ENCODE measurements around the gene DAPK2.
A peak's percentile ranks its signal among the peaks of the same experiment; 100 is the strongest.

The DAPK2 gene

GRCh38 chr15:64023220-64023619 lies 23.1 kb downstream of the DAPK2 start:
- no peak for DNase-seq (ENCODE audit: low read depth)

GRCh38 chr15:64022571-64022970 lies 23.7 kb downstream of the DAPK2 start:
- no peak for DNase-seq (ENCODE audit: low read depth)

- no peak for DNase-seq (ENCODE audit: low read depth)
Measured at GRCh38 chr15:64019764-64020163, 26.5 kb downstream of the DAPK2 start.

- DNase-seq (ENCODE audit: low read depth), result peak; percentile 47
Measured at GRCh38 chr15:64017591-64018163, 28.6 kb downstream of the DAPK2 start.

GRCh38 chr15:64017082-64017588 lies 29.1 kb downstream of the DAPK2 start:
- DNase-seq (ENCODE audit: low read depth), result peak; percentile 58

- no peak for DNase-seq (ENCODE audit: low read depth)
Measured at GRCh38 chr15:64016257-64016656, 30.0 kb downstream of the DAPK2 start.

GRCh38 chr15:64014995-64015394 lies 31.3 kb downstream of the DAPK2 start:
- no peak for DNase-seq (ENCODE audit: low read depth)

GRCh38 chr15:64013179-64014062 lies 32.9 kb downstream of the DAPK2 start:
- DNase-seq (ENCODE audit: low read depth), result peak; percentile 48

- no peak for DNase-seq (ENCODE audit: low read depth)
Measured at GRCh38 chr15:64011736-64012135, 34.5 kb downstream of the DAPK2 start.

- DNase-seq (ENCODE audit: low read depth), result peak; percentile 90
Measured at GRCh38 chr15:64010719-64011118, 35.6 kb downstream of the DAPK2 start.

- DNase-seq (ENCODE audit: low read depth), result peak; percentile 56
Measured at GRCh38 chr15:64009798-64010261, 36.5 kb downstream of the DAPK2 start.

GRCh38 chr15:64009241-64009640 lies 37.0 kb downstream of the DAPK2 start:
- no peak for DNase-seq (ENCODE audit: low read depth)

GRCh38 chr15:64008177-64008576 lies 38.1 kb downstream of the DAPK2 start:
- DNase-seq (ENCODE audit: low read depth), result no peak

- no peak for DNase-seq (ENCODE audit: low read depth)
Measured at GRCh38 chr15:64006642-64007041, 39.6 kb downstream of the DAPK2 start.

GRCh38 chr15:64004587-64004986 lies 41.7 kb downstream of the DAPK2 start:
- DNase-seq (ENCODE audit: low read depth), result peak; percentile 26

GRCh38 chr15:64004056-64004455 lies 42.2 kb downstream of the DAPK2 start:
- DNase-seq (ENCODE audit: low read depth), result no peak

- DNase-seq (ENCODE audit: low read depth), result no peak
Measured at GRCh38 chr15:64003182-64003581, 43.1 kb downstream of the DAPK2 start.

- no peak for DNase-seq (ENCODE audit: low read depth)
Measured at GRCh38 chr15:64001148-64001547, 45.1 kb downstream of the DAPK2 start.

- DNase-seq (ENCODE audit: low read depth), result peak; percentile 37
Measured at GRCh38 chr15:64000183-64000951, 45.9 kb downstream of the DAPK2 start.

GRCh38 chr15:63999177-63999576 lies 47.1 kb downstream of the DAPK2 start:
- DNase-seq (ENCODE audit: low read depth), result peak; percentile 44

- DNase-seq (ENCODE audit: low read depth), result no peak
Measured at GRCh38 chr15:63998489-63998888, 47.8 kb downstream of the DAPK2 start.

GRCh38 chr15:63997715-63998442 lies 48.4 kb downstream of the DAPK2 start:
- DNase-seq (ENCODE audit: low read depth), result peak; percentile 24
